Measurements from ENCODE around the gene LSM14B. TPM values are rescaled to one million over a fixed set of nuclear protein-coding genes. Genes with fewer than 3 reads are reported as not detected.

Gene LSM14B
- polyA plus RNA-seq, 1 donor from 2014 or later: 0.98 TPM

GRCh38 chr20:62155428-62156253, 33.4 kb downstream of the LSM14B start:
- peaks cover 0 to 4% (median 3%) of the 10 kb centered on the region in 3 donors for H3K9me3 Mint-ChIP-seq
- H3K4me1 Mint-ChIP-seq: peaks cover 0 to 11% (median 4%) of the 10 kb centered on the region in 3 donors
- peak overlapping the region in 1 of 4 donors; percentile 17 for H3K4me3 Mint-ChIP-seq
- peak overlapping the region in 1 of 3 donors; percentile 87 for H3K27ac Mint-ChIP-seq
- peaks cover 19% of the 10 kb centered on the region for H3K36me3 Mint-ChIP-seq
- no peaks in the 10 kb centered on the region for H3K27me3 Mint-ChIP-seq

- Mint-ChIP-seq H3K4me3 (no peak overlapping the region), H3K27me3 (no peaks in the 10 kb centered on the region), H3K4me1 (peaks cover 0 to 11% (median 4%) of the 10 kb centered on the region in 3 donors), H3K9me3 (peaks cover 0 to 4% (median 3%) of the 10 kb centered on the region in 3 donors), H3K36me3 (peaks cover 20% of the 10 kb centered on the region), H3K27ac (no peak overlapping the region)
Observed at GRCh38 chr20:62156254-62156556, 33.9 kb downstream of the LSM14B start.

- Mint-ChIP-seq H3K27ac (no peak overlapping the region), H3K4me1 (peaks cover 0 to 11% (median 4%) of the 10 kb centered on the region in 3 donors), H3K27me3 (no peaks in the 10 kb centered on the region), H3K36me3 (peaks cover 20% of the 10 kb centered on the region), H3K4me3 (no peak overlapping the region), H3K9me3 (peaks cover 0 to 4% (median 3%) of the 10 kb centered on the region in 3 donors)
Observed at GRCh38 chr20:62156592-62157386, 34.5 kb downstream of the LSM14B start.

GRCh38 chr20:62157387-62158087, 35.3 kb downstream of the LSM14B start:
- Mint-ChIP-seq H3K27ac (no peak overlapping the region), H3K4me3 (no peak overlapping the region), H3K27me3 (no peaks in the 10 kb centered on the region), H3K4me1 (peaks cover 0 to 11% (median 4%) of the 10 kb centered on the region in 3 donors), H3K36me3 (peaks cover 20% of the 10 kb centered on the region), H3K9me3 (peaks cover 0 to 4% (median 3%) of the 10 kb centered on the region in 3 donors)

- Mint-ChIP-seq H3K27me3 (no peaks in the 10 kb centered on the region), H3K27ac (no peak overlapping the region), H3K4me3 (no peak overlapping the region), H3K4me1 (peaks cover 0 to 11% (median 0%) of the 10 kb centered on the region in 3 donors), H3K36me3 (peaks cover 18% of the 10 kb centered on the region), H3K9me3 (no peaks in the 10 kb centered on the region)
Observed at GRCh38 chr20:62158088-62158400, 35.8 kb downstream of the LSM14B start.

GRCh38 chr20:62158541-62158940, 36.3 kb downstream of the LSM14B start:
- Mint-ChIP-seq H3K4me3 (no peak overlapping the region), H3K36me3 (peaks cover 17% of the 10 kb centered on the region), H3K4me1 (peaks cover 0 to 10% (median 0%) of the 10 kb centered on the region in 3 donors), H3K9me3 (no peaks in the 10 kb centered on the region), H3K27ac (no peak overlapping the region), H3K27me3 (no peaks in the 10 kb centered on the region)

- H3K27ac Mint-ChIP-seq: no peak overlapping the region
- peaks cover 0 to 7% (median 0%) of the 10 kb centered on the region in 3 donors for H3K4me1 Mint-ChIP-seq
- no peak overlapping the region for H3K4me3 Mint-ChIP-seq
- H3K9me3 Mint-ChIP-seq: no peaks in the 10 kb centered on the region
- peaks cover 12% of the 10 kb centered on the region for H3K36me3 Mint-ChIP-seq
- H3K27me3 Mint-ChIP-seq: no peaks in the 10 kb centered on the region
Observed at GRCh38 chr20:62159052-62159451, 36.8 kb downstream of the LSM14B start.

GRCh38 chr20:62159839-62160238, 37.6 kb downstream of the LSM14B start:
- Mint-ChIP-seq H3K9me3 (no peaks in the 10 kb centered on the region), H3K27ac (no peak overlapping the region), H3K4me3 (peak overlapping the region in 1 of 4 donors; percentile 32), H3K4me1 (peaks cover 0 to 4% (median 0%) of the 10 kb centered on the region in 3 donors), H3K27me3 (no peaks in the 10 kb centered on the region), H3K36me3 (peaks cover 6% of the 10 kb centered on the region)

GRCh38 chr20:62160253-62160652, 38.0 kb downstream of the LSM14B start:
- no peak overlapping the region for H3K27ac Mint-ChIP-seq
- no peak overlapping the region for H3K4me3 Mint-ChIP-seq
- H3K36me3 Mint-ChIP-seq: peaks cover 4% of the 10 kb centered on the region
- H3K9me3 Mint-ChIP-seq: no peaks in the 10 kb centered on the region
- peaks cover 0 to 4% (median 0%) of the 10 kb centered on the region in 3 donors for H3K4me1 Mint-ChIP-seq
- no peaks in the 10 kb centered on the region for H3K27me3 Mint-ChIP-seq

GRCh38 chr20:62160876-62161275, 38.6 kb downstream of the LSM14B start:
- Mint-ChIP-seq H3K27ac (no peak overlapping the region), H3K4me3 (no peak overlapping the region), H3K4me1 (peaks cover 0 to 2% (median 0%) of the 10 kb centered on the region in 3 donors), H3K27me3 (no peaks in the 10 kb centered on the region), H3K36me3 (peaks cover 3% of the 10 kb centered on the region), H3K9me3 (no peaks in the 10 kb centered on the region)

GRCh38 chr20:62161347-62161746, 39.1 kb downstream of the LSM14B start:
- H3K4me1 Mint-ChIP-seq: peaks cover 0 to 2% (median 0%) of the 10 kb centered on the region in 3 donors
- no peaks in the 10 kb centered on the region for H3K9me3 Mint-ChIP-seq
- H3K27me3 Mint-ChIP-seq: no peaks in the 10 kb centered on the region
- H3K27ac Mint-ChIP-seq: no peak overlapping the region
- H3K36me3 Mint-ChIP-seq: peaks cover 3% of the 10 kb centered on the region
- no peak overlapping the region for H3K4me3 Mint-ChIP-seq

- no peaks in the 10 kb centered on the region for H3K27me3 Mint-ChIP-seq
- H3K4me3 Mint-ChIP-seq: no peak overlapping the region
- no peaks in the 10 kb centered on the region for H3K4me1 Mint-ChIP-seq
- H3K36me3 Mint-ChIP-seq: peaks cover 3% of the 10 kb centered on the region
- no peak overlapping the region for H3K27ac Mint-ChIP-seq
- H3K9me3 Mint-ChIP-seq: no peaks in the 10 kb centered on the region
Observed at GRCh38 chr20:62162765-62163484, 40.6 kb downstream of the LSM14B start.

GRCh38 chr20:62163485-62163865, 41.2 kb downstream of the LSM14B start:
- peaks cover 6% of the 10 kb centered on the region for H3K36me3 Mint-ChIP-seq
- no peaks in the 10 kb centered on the region for H3K4me1 Mint-ChIP-seq
- H3K27me3 Mint-ChIP-seq: no peaks in the 10 kb centered on the region
- no peak overlapping the region for H3K4me3 Mint-ChIP-seq
- H3K9me3 Mint-ChIP-seq: no peaks in the 10 kb centered on the region
- no peak overlapping the region for H3K27ac Mint-ChIP-seq

GRCh38 chr20:62163986-62164762, 41.9 kb downstream of the LSM14B start:
- no peaks in the 10 kb centered on the region for H3K27me3 Mint-ChIP-seq
- no peaks in the 10 kb centered on the region for H3K4me1 Mint-ChIP-seq
- H3K36me3 Mint-ChIP-seq: peaks cover 6% of the 10 kb centered on the region
- H3K4me3 Mint-ChIP-seq: no peak overlapping the region
- no peaks in the 10 kb centered on the region for H3K9me3 Mint-ChIP-seq
- H3K27ac Mint-ChIP-seq: no peak overlapping the region
